Activated naive CD8-positive, alpha-beta T cell treated with anti-CD3 and anti-CD28 coated beads, Interleukin-2, amount 50 U/mL, for 24 hours (primary cell): ENCODE measurements around the gene FHL2.

Experiments
- ATAC-seq: fragments of 150-1000 bp; cut with Tn5 transposase; one replicate; pipeline ENCODE4 v1.10.0; 2021
- DNase-seq: peaks from one replicate; pipeline ENCODE4 v3.0.0; 2021
- H3K27ac Mint-ChIP-seq: one replicate; pipeline ENCODE4 v1.8.0; 2021; ENCODE audit warnings: mild to moderate bottlenecking, mixed read lengths
- H3K27me3 Mint-ChIP-seq: one replicate; pipeline ENCODE4 v1.8.0; 2021; ENCODE audit warnings: mixed read lengths
- H3K36me3 Mint-ChIP-seq: one replicate; pipeline ENCODE4 v1.8.0; 2021; ENCODE audit warnings: low read depth, mixed read lengths
- H3K4me1 Mint-ChIP-seq: one replicate; pipeline ENCODE4 v1.8.0; 2021; ENCODE audit warnings: mixed read lengths
- H3K4me3 Mint-ChIP-seq: one replicate; pipeline ENCODE4 v1.8.0; 2021; ENCODE audit warnings: mild to moderate bottlenecking, moderate library complexity, mixed read lengths
- H3K9me3 Mint-ChIP-seq: one replicate; pipeline ENCODE4 v1.8.0; 2021; ENCODE audit warnings: mixed read lengths

The FHL2 gene

GRCh38 chr2:105323111-105323510, 75.7 kb downstream of the FHL2 start:
- Mint-ChIP-seq H3K4me1 (peaks cover 39% of the 10 kb centered on the region), H3K4me3 (no peak overlapping the region), H3K9me3 (no peaks in the 10 kb centered on the region), H3K27ac (peak overlapping the region; percentile 22), H3K27me3 (no peaks in the 10 kb centered on the region), H3K36me3 (peaks cover 10% of the 10 kb centered on the region)
- ATAC-seq = peak; percentile 40
- DNase-seq = no peak

GRCh38 chr2:105321875-105322646, 76.8 kb downstream of the FHL2 start:
- Mint-ChIP-seq H3K9me3 (no peaks in the 10 kb centered on the region), H3K36me3 (peaks cover 10% of the 10 kb centered on the region), H3K4me3 (no peak overlapping the region), H3K27me3 (no peaks in the 10 kb centered on the region), H3K27ac (no peak overlapping the region), H3K4me1 (peaks cover 38% of the 10 kb centered on the region)
- ATAC-seq (no peak), DNase-seq (no peak)

GRCh38 chr2:105320651-105321215, 78.1 kb downstream of the FHL2 start:
- no peak for DNase-seq
- Mint-ChIP-seq H3K36me3 (peaks cover 10% of the 10 kb centered on the region), H3K27ac (no peak overlapping the region), H3K27me3 (no peaks in the 10 kb centered on the region), H3K9me3 (no peaks in the 10 kb centered on the region), H3K4me1 (peaks cover 38% of the 10 kb centered on the region), H3K4me3 (no peak overlapping the region)
- ATAC-seq = no peak

DNA sequence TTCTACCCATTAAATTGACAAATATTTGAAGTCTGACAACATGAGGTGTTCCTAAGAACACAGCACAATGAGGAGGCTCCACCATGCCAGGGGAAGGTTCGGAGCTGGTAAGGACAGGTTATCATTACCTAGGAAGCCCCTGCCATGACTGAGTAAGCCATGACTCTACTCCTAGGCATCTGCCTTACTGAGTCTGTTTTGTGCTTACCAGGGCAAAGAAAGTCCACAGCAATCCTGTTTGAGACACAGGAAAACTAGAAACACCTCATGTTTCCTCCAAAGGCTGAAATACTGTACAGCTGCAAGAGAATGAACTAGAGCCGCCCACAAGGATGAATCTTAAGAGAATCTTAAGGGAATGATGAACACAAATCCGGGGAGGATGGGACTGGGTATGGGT, 80.9 kb downstream of the FHL2 start:
- ATAC-seq = no peak
- H3K36me3 Mint-ChIP-seq = peaks cover 4% of the 10 kb centered on the region
- no peaks in the 10 kb centered on the region for H3K9me3 Mint-ChIP-seq
- H3K4me3 Mint-ChIP-seq = no peak overlapping the region
- H3K4me1 Mint-ChIP-seq = peaks cover 28% of the 10 kb centered on the region
- H3K27ac Mint-ChIP-seq = no peak overlapping the region
- H3K27me3 Mint-ChIP-seq = no peaks in the 10 kb centered on the region
- no peak for DNase-seq

GRCh38 chr2:105315314-105315713, 83.5 kb downstream of the FHL2 start:
- no peak for DNase-seq
- Mint-ChIP-seq H3K36me3 (peaks cover 2% of the 10 kb centered on the region), H3K27ac (peak overlapping the region; percentile 46), H3K4me3 (no peak overlapping the region), H3K27me3 (no peaks in the 10 kb centered on the region), H3K9me3 (no peaks in the 10 kb centered on the region), H3K4me1 (peaks cover 26% of the 10 kb centered on the region)
- peak; percentile 33 for ATAC-seq

DNA sequence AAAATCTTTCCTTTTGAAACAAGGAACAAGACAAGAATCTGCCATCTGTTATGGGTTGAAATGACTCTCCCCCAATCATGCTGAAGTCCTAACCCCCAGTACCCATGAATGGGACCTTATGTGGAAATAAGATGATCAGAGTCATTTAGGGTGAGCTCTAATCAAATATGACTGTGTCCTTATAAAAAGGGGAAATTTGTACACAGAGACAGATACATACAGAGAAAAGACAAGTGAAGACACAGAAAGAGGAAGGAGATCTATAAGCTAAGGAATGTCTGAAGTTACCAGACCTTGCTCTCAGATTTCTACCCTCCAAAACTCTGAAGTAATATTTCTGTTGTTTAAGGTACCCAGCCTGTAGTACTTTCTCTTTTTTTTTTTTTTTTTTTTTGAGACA, 85.0 kb downstream of the FHL2 start:
- H3K36me3 Mint-ChIP-seq = peaks cover 2% of the 10 kb centered on the region
- no peaks in the 10 kb centered on the region for H3K9me3 Mint-ChIP-seq
- H3K4me3 Mint-ChIP-seq = no peak overlapping the region
- DNase-seq (no peak), ATAC-seq (no peak)
- H3K27ac Mint-ChIP-seq = no peak overlapping the region
- peaks cover 25% of the 10 kb centered on the region for H3K4me1 Mint-ChIP-seq
- no peaks in the 10 kb centered on the region for H3K27me3 Mint-ChIP-seq
